ENCODE measurements around the gene GNAI2.
"Not testable (repeated sequence)": the region's sequence is repeated elsewhere in the genome, so short reads cannot be mapped to it uniquely, and the experiment has no call there.

The GNAI2 gene

DNA sequence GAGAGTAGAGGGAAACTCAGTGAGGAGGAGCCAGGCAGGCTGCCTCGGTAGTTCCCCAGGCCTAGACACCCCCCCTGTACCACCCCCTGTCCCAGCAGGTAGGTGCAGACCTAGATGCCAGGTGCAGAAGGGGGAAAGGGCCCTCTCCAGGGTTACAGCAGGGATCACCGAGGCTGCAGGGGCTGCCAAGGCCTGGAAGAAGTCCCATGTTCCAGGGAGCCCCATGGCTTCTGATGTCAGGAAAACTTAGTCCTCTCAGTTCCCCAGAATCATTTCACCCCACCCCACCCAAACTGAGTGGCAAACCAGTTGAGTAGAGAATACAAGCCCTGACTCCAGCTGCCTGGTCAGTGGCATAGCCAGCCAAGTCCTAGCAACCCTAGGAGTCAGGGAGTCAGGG, 25.5 kb downstream of the GNAI2 start:
- in situ Hi-C loops (cut with MboI; ENCODE audit: low sequenced_read_pairs): no loop called here

DNA sequence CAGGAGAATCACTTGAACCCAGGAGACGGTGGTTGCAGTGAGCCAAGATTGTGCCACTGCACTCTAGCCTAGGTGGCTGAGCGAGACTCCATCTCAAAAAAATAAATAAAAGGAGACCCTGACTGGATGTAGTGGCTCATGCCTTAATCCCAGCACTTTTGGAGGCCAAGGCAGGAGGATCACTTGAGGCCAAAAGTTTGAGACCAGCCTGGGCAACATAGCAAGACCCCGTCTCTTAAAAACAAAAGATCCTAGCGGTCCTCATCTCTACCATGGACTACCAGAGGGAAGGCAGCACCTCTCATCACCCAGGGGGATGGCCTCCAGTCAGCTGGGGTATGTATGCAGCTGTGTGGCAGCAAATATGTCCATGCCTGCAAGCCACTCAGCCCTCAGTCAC, 26.2 kb downstream of the GNAI2 start:
- in situ Hi-C loops (cut with MboI; ENCODE audit: low sequenced_read_pairs): not testable (repeated sequence)

DNA sequence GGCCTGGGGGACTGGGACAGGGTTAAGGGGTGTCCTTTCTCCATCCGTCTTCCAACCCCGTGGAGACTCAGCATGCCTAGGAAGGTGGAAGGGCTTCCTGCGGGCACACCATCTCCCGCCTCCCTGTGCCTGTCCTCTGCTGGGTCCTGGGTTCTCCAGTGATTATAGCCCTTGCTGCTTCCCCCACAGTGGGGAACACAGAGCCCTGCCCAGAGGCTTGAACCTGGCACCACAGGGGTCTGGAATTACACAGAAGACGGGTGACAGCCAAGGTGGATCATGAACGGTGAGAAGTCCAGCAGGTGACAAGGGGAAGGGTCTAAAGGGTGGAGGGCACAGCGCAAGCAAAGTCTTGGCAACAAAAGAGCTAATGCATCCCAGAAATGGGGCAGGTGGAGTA, 26.8 kb downstream of the GNAI2 start:
- in situ Hi-C loops (cut with MboI; ENCODE audit: low sequenced_read_pairs): no loop called here

DNA sequence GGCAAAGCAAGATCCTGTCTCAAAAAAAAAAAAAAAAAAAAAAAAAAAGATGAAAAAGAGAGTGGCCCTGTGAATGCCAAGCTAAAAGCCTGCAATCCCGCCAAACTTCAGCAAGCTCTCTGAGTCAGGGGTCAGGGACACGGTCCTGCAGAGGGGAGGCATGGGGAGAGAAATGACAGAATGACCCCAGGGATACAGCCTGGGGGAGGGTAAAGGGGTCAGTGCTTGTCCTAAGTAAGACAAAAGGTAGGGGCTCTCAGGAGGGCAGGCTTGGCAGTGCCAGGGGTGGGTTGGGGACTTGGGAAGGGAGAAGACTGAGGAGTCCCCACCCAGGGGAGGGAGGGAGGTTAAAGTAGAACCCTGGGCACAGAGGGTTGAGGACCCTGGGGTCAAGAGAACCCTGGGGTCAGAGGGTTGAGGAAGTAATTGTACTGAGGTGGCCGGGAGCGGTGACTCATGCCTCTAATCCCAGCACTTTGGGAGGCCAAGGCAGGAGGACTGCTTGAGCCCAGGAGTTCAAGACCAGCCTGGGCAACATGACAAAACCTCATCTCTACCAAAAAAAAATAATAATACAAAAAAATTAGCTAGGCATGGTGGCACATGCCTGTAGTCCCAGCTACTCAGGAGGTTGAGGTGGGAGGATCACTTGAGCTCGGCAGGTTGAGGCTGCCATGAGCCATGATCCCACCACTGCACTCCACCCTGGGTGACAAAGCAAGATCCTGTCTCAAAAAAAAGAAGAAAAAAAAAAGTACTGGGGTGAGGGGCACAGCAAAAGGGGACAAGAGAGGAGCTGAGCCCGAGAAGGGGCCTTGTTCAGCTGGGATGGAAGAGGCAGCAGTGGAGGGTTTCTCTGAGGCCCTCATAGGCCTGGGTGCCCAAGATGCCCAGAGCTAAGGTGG, 27.7 kb downstream of the GNAI2 start:
- in situ Hi-C loops (cut with MboI; ENCODE audit: low sequenced_read_pairs): no loop called here

DNA sequence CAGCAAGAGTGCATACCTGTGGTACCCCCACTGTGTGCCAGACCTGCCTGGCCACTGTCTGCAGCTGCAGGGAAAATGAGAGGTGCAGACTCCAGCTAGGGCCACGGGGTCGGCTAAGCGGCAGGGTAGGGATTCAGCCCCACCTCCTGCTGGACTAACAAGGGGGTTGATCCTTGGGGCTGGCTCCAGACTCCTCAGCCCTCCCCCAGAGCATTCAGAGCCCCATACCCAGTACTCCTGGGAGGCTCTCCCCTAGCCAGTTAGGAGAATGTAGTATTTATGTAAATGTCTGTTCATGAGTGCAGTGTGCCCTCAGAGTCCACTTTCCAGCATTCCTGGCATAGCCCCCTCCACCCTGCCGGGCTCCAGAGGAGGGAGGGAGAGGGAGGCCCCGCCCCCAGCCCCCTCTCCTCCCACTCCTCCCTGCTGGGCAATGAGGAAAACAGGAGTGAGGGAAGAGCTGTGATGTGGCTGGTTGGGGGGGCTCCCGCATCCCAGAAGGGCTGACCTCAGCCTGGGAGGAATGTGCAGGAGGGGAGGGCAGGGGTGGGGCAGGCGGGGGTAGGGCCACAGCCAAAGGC, 28.5 kb downstream of the GNAI2 start:
- in situ Hi-C loops (cut with MboI; ENCODE audit: low sequenced_read_pairs): no loop called here

DNA sequence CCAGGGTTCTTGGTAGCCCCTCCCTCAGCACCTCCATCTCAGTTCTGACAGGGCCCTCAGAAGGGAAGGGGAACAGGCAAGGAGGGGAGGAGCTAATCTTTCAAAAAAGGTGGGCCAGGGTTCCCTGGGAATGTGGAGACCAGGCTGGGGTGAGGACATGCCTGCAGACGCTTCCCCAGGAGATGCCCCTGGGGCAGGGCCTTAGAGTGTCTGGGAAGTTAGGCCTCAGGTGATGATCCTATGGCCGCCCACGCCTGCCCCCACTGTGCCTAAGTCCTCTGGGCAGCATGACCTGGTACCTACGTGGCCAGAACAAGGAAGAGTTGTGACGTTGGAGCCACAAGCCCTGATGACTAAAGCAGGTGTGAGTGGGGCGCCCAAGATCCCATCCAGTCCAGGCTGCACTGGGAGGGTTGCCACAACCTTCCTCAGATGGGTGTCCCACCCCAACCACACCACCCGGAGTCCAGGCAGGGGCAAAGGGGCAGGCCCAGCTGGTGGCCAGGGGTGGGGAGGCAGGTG, 29.0 kb downstream of the GNAI2 start:
- in situ Hi-C loops (cut with MboI; ENCODE audit: low sequenced_read_pairs): no loop called here

DNA sequence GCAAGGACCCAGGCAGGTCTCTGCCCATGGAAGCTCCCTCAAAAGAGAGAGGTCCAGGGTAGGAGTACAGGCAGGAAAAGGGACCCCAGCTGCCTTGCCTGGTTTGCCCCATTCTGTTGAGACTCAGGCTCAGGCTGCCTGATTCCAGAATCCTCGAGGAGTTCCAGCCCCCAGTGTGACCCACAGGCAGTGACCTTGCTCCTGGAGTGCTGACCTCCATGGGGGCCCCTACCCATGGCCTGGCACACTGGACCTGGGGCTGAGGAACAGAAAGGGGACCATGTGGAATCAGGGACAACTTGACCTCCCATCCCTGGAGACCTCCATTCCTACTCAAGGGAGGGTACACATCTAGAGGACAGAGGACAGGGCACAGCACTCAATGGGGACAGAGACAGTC, 29.6 kb downstream of the GNAI2 start:
- in situ Hi-C loops (cut with MboI; ENCODE audit: low sequenced_read_pairs): no loop called here

DNA sequence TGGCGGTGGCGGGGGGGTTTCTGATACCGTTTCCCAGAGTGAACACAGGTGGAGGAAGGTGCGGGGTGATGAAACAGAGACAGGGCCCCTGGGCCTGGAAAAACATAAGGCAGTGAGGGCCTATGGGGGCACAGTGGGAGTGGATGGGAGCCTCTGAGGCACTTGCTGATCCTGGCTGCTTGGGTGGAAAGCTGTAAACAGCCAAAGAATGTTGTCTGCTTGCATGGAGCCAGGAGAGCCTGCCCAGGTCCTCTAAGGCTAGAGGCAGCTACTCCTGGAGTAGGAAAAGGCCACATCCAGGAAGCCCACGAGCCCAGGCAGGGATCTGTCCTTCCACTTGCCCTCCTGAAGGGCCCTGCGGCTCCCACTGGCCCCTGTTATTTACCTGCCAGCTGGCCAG, 30.0 kb downstream of the GNAI2 start:
- in situ Hi-C loops (cut with MboI; ENCODE audit: low sequenced_read_pairs): no loop called here

DNA sequence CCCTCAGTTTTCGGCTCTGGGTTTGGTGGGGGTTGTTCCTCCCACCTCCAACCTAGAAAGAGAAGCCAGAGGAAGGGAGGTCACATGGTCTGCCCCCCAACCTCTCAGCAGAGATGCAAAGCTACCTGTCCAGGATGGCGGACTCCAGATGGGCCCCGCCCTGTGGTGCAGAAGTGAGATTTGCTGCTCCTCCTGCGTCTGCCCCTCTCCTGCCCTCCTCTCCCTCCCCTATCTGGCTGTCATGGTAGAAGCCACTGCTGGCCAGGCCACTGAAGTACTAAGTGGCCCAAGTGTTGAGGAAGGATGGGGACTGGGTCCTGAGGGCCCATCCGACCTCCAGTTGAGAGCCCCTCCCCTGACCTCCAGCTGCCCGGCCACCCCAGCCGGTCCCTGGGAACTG, 30.8 kb downstream of the GNAI2 start:
- in situ Hi-C loops (cut with MboI; ENCODE audit: low sequenced_read_pairs): no loop called here

DNA sequence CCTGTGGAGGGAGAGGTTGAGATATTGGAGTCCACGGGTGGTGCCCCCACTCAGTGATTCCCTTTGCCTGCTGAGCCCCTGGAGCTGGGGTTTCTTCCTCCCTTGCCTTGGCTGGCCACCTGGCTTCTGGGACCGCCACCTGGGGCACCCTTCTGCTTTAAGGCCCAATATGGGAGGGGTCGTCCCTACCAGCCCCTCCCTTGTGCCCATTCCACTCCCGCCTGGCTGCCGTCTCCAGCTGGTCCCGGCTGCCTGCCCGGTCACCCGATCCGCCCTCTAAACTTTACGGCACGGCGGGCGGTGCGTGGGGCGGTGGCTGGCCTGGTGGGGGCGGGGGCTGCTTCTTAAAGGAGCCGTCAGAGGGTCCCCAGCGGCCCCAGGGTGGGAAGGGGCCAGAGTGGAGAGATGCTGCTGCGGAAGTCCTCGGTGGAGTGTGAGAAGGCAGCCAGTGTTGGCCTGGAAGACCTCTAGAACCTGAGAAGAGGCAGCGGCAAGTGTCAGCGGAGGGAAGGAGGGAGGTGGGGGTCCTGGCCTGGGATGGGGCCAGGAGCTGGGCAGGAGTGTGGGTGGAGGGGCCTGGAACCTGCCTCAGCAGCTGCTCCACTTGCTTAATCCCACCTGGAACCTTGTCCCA, 31.4 kb downstream of the GNAI2 start:
- in situ Hi-C loops (cut with MboI; ENCODE audit: low sequenced_read_pairs): no loop called here

DNA sequence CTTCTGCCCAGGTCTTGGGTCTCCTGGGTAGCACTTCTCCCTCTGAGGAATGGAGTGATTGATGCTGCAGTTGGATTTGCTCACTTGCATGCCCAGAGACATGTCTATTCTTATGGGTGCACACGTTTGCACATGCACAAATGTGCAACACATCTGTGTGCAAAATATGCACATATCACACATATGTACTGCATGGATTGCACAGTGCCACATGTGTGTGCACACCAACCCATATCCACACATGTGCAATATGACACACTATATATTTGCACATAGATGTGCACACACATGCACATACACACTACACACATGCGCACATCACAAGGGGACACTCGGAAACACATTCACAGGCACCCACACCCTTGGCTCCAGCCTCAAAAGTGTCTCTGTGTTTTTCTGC, 32.3 kb downstream of the GNAI2 start:
- in situ Hi-C loops (cut with MboI; ENCODE audit: low sequenced_read_pairs): no loop called here

DNA sequence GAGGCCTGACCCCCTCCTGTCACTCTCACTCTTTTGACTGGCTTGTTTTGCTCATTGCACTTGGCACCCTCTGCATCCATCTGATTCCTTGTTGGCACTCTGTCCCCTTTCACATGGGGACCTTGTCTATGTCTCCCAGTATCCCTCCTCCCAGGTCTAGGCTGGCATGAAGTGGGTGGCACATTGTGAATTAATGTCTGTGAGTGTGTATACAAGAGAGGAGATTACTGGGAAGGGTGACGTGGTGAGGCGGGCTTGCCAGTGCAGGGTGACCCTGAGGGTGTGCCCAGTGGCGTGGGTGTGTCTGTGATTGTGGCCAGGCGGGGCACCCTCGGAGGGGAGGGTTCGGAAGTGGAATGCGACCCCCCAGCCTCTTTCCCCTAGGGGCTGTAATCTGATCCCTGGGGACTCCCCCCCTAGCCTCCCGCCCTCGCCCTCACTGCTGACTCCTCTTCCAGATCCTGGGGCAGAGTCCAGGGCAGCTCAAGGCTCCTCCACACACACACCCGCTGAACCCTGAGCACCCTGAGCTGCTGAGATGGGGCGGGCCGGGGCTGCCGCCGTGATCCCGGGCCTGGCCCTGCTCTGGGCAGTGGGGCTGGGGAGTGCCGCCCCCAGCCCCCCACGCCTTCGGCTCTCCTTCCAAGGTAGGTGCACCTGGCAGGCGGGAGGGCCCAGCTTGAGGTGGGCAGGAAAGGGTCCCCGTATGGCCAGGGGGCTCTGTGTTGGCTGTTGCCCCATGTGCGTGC, 32.9 kb downstream of the GNAI2 start, which contains the start of gene SEMA3B:
Gene SEMA3B (plus strand): TSS at position 445 of the 749 bp plus-strand sequence. CDS start 94 bp downstream, at position 539.
- in situ Hi-C loops (cut with MboI; ENCODE audit: low sequenced_read_pairs): no loop called here

DNA sequence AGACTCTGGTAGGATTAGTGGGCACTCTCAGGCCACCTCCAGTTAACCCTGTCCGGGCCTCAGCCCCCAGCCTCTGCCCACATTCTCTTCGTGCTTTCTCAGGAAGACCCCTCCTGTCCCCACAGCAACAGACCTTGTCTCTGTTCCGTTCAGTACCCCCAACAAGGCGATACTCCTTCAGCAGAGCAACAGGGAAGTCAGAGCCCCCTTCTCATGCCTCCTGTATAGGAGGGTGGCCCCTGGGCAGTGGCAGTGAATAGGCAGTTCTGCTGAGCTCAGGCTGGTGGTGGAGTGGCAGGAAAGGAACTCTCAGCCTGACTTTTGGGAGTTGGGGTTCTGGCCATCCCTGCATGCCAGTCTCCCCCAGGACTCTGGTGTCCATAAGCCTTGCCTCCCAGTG, 33.5 kb downstream of the GNAI2 start:
- in situ Hi-C loops (cut with MboI; ENCODE audit: low sequenced_read_pairs): no loop called here

DNA sequence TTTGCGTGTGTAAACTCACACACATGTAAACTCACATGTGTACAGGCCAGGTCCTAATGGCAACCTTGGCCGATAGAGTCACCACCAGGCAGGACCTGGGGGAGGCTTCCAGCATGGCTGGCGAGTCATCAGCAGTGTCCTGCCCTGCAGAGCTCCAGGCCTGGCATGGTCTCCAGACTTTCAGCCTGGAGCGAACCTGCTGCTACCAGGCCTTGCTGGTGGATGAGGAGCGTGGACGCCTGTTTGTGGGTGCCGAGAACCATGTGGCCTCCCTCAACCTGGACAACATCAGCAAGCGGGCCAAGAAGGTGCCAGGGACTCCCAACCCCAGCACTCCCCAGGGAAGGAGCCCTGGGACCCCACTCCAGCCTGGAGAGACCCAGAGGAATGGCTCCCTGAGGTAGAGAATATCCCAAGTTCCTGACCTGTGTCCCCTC, 34.0 kb downstream of the GNAI2 start:
- in situ Hi-C loops (cut with MboI; ENCODE audit: low sequenced_read_pairs): no loop called here

DNA sequence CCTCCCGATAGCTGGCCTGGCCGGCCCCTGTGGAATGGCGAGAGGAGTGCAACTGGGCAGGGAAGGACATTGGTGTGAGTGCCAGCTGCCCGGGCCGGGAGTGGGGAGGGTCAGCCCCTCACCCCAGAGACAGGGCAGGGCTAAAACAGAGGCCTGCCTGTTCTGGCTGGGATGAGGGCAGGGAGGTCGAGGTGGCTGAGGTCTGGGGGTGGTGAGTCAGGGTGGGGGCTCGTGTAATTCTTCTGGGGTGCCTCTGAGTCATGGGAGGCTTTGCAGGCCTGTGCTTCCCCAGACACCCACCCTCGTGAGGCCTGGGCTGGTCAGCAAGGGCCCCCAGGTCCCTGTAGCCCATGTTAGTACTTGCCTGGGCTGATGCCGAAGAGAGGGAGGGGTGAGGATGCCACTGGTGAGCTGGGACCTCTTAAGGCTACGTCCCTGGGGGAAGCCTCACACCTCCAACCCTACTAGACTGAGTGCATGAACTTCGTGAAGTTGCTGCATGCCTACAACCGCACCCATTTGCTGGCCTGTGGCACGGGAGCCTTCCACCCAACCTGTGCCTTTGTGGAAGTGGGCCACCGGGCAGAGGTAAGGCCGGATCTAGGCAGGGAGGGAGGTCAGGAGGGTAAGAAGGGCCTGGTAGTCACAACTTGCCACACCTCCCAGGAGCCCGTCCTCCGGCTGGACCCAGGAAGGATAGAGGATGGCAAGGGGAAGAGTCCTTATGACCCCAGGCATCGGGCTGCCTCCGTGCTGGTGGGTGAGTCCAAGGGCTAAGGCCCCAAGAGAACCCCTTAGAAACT, 34.6 kb downstream of the GNAI2 start:
- in situ Hi-C loops (cut with MboI; ENCODE audit: low sequenced_read_pairs): no loop called here

DNA sequence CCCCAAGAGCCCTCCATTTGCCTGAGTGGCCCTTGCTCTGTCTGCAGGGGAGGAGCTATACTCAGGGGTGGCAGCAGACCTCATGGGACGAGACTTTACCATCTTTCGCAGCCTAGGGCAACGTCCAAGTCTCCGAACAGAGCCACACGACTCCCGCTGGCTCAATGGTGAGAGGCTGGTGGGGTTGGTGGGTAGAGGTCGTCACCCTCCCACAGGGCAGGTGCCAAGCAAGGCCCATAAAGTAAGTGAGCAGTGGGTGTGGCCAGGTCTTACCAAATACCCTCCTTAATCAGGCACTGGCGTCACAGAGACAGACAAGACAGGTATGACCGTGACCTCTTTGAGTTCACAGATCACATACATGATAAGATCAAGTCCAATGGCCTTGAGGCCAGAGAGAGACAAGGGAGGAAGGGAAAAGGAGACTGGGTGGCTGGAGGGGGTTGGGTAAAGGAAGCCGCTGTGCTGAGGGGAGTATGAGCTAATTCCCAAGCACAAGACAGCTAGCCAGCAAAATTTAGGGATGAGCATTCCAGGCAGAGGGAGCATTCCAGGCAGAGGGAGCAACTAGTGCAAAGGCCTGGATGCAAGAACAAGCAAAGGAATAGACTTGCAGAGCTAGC, 35.4 kb downstream of the GNAI2 start:
- in situ Hi-C loops (cut with MboI; ENCODE audit: low sequenced_read_pairs): no loop called here

DNA sequence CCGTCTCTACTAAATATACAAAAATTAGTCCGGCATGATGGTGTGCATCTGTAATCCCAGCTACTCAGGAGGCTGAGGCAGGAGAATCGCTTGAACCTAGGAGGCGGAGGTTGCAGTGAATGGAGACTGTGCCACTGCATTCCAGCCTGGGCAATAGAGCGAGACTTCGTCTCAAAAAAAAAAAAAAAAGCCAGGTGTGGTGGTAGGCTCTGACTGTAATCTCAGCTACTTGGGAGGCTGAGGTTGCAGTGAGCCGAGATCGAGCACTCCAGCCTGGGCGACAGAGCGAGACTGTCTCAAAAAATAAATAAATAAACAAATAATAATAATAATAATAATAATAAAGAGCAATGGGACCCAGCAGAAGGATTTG, 36.5 kb downstream of the GNAI2 start:
- in situ Hi-C loops (cut with MboI; ENCODE audit: low sequenced_read_pairs): not testable (repeated sequence)

DNA sequence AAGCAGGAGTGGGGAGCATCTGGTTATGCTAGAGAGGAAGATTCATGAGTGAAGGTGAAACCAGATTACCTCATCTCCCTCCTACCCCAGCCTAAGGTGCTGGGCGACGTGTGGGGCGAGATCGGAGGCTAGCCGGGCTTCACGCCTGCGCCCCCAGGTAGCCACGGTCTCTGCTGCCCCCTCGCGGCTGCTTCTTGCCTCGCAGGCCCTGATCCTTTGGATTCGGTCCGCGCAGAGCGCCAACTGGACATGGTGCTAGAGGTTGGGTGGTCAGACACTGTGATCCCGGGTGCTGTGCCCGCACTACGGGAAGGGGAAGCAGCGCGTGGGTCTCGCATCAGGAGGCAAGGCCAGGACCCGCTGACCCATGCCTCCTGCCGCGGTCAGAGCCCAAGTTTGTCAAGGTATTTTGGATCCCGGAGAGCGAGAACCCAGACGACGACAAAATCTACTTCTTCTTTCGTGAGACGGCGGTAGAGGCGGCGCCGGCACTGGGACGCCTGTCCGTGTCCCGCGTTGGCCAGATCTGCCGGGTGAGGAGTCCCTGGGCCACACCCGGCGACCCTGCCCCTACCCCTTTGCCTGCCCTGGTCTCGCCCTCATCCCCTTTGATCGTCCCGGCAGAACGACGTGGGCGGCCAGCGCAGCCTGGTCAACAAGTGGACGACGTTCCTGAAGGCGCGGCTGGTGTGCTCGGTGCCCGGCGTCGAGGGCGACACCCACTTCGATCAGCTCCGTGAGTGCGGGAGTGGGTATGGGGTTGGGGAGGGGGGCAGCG, 37.1 kb downstream of the GNAI2 start:
- in situ Hi-C loops (cut with MboI; ENCODE audit: low sequenced_read_pairs): no loop called here

DNA sequence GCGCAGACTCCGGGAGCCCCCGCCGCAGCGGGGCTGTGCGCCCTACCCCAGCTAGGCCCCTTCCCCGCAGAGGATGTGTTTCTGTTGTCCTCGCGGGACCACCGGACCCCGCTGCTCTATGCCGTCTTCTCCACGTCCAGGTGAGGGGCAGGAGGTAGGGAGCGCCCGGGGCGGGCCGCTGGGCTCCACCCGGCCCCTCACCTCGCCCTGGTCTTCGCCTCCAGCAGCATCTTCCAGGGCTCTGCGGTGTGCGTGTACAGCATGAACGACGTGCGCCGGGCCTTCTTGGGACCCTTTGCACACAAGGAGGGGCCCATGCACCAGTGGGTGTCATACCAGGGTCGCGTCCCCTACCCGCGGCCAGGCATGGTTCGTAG, 37.7 kb downstream of the GNAI2 start:
- in situ Hi-C loops (cut with MboI; ENCODE audit: low sequenced_read_pairs): no loop called here

Measured in HL-60/S4 (cell line).